Measurements from ENCODE around the gene FHOD3.

FHOD3 gene

DNA sequence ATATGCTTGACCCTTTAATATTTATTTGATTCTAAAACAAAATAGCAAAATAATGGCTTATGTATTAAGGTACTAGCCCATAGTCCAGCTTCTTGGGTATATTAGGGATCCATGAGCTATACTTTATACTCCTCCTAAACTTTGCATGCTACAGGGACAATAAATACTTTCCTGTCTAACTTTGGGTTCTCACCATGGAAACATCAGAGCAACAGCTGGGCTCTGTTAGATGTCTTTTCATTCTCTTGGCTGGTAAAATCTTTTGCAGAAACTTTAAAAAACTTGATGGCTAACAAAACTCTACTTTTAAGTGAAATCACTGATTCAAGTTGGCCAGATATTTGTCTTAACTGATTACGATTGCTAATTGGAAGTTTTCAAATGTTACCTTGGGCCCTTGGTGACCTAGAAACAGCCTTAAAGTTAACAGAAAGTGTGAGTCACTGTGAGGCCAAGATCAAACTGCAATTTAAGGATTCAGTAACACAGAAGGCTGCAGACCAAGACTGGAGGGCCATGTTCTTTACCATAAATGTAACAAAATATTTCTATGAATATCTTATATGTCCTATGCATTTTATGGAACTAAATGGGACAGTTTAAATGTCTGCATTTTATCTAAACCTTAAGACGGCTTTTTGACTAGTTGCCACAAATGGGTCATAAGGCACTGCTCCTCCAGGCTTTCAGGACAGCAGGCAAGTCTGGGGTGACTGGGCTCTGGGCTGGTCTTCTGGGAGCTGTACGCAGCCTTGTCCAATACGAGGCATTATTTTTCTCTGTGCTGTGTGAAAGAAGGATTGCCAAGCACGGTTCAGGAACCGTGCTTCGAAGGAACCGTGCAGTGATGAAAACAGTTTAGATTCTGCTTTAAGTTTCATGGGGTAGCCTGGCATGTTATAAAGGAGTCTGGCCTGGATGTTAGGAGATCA, 342.8 kb downstream of the FHOD3 start:
- no peak for DNase-seq

- no peak for DNase-seq
Measured at GRCh38 chr18:36643061-36643460, 345.5 kb downstream of the FHOD3 start.

DNA sequence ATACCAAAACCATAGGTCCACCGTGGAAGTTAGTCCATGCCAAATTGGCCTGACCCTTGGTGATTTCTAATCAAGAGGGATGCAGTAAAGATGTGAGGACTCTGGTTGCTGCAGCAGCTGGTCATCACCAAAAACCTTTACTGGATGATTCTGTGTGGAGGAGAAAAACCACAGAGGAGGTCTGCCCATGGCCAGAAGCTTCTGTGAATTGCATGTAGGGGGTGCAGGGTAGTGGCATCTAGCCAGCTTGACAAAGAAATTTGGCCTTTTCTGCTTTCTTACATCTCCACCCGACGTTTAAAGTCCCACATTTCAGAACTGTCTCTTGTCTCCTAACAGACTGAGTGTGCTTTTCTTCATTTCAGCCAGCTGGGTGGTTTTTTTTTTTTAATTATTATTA, 351.3 kb downstream of the FHOD3 start:
- DNase-seq = no peak

GRCh38 chr18:36649205-36649604, 351.7 kb downstream of the FHOD3 start:
- DNase-seq = no peak

DNA sequence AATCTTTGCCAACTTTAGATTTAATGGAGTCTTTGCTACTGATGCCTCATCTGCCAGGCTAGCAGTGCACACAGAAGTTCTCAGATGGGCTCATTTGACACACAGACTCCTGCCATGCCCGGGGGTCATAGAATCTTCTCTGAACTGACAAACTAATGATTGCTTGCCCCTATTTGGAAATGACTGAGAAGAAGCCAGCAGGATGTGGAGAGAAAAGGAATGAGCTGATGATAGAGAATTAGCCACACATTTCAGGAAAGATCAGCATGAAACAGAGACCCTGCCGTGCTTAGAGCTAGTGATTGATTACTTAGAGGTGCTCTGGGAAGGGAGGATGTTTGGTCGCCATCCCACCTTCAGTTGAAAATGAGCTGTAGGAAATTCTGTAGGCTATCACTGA, 352.8 kb downstream of the FHOD3 start:
- no peak for DNase-seq

GRCh38 chr18:36650906-36651305, 353.4 kb downstream of the FHOD3 start:
- DNase-seq = no peak

- no peak for DNase-seq
Measured at GRCh38 chr18:36652503-36652902, 355.0 kb downstream of the FHOD3 start.

GRCh38 chr18:36653141-36653869, 355.8 kb downstream of the FHOD3 start:
- no peak for DNase-seq

GRCh38 chr18:36653870-36654269, 356.4 kb downstream of the FHOD3 start:
- DNase-seq = no peak

- no peak for DNase-seq
Measured at GRCh38 chr18:36655074-36655473, 357.6 kb downstream of the FHOD3 start.

GRCh38 chr18:36655930-36656329, 358.4 kb downstream of the FHOD3 start:
- no peak for DNase-seq

DNA sequence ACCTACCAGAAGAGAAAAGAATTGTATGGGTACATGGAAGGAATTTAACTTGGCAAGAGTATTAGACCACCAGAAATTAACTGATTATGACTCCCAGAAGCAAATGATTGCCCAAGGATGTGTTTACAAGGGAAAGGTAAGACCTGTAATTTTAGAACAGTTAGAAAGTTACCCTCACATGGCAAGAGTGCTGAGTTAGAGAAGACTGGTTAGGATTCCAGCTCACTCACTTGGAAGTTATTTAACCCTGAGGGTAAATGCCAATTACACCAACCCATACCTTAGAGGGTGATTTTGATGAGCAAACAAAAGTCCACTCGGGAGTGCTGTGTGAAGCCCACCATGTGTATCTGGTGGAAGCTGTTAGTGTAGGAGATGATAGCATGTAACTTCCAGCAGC, 361.1 kb downstream of the FHOD3 start:
- no peak for DNase-seq

- DNase-seq = no peak
Measured at GRCh38 chr18:36660311-36660710, 362.8 kb downstream of the FHOD3 start.

- no peak for DNase-seq
Measured at GRCh38 chr18:36661999-36662398, 364.5 kb downstream of the FHOD3 start.

- no peak for DNase-seq
Measured at GRCh38 chr18:36663312-36663711, 365.8 kb downstream of the FHOD3 start.

DNA sequence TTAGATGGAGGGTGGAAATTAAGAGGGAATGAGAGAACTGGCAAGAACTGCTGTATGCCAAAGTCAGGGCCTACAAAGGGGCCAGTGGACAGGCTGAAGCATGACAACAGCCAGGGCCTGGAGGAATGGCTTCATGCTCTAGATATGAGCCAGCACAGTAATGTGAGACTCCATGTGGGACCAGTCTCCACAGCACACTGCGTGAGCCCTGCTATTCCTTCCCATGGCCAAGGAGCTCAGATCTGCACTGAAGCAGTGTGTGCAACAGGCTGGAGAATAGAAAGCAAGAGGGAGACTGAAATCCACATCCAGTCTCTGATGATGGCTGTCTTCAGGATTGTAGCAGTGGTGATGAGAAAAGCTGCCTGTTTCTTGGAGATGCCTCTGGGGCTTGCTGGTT, 368.4 kb downstream of the FHOD3 start:
- no peak for DNase-seq

DNA sequence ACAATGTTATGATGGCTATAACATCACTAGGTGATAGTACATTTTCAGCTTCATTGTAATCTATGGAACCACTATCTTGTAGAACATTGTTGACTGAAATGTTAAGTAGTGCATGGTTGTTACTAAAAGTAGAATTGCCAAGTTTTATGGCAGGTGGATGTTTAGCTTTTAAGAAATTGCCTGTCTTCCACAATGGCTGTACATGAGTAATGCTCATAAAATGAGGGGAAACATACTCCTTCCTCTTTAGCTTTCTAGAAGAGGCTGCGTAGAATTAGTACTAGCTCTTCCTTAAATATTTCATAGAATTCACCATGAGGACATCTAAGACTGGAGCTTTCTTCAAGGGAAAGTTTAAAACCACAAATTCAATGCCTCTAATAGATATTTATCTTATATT, 370.3 kb downstream of the FHOD3 start:
- no peak for DNase-seq

DNA sequence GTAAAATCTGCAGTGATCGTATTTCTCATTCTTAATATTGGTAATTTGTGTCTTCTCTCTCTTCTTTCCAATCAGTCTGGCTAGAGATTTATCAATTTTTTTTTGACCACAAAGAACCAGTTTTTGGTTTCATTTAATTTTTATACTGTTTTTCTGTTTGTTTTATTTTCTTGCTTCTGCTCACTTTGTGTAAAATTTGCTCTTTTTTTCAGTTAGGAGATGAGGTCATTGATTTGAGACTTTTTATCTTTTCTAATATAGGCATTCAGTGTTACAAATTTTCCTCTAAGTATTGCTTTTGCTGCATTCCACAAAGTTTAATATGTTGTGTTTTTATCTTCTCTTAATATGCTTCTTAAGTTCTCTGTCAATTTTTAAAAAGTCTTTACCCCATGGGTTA, 370.8 kb downstream of the FHOD3 start:
- no peak for DNase-seq

DNA sequence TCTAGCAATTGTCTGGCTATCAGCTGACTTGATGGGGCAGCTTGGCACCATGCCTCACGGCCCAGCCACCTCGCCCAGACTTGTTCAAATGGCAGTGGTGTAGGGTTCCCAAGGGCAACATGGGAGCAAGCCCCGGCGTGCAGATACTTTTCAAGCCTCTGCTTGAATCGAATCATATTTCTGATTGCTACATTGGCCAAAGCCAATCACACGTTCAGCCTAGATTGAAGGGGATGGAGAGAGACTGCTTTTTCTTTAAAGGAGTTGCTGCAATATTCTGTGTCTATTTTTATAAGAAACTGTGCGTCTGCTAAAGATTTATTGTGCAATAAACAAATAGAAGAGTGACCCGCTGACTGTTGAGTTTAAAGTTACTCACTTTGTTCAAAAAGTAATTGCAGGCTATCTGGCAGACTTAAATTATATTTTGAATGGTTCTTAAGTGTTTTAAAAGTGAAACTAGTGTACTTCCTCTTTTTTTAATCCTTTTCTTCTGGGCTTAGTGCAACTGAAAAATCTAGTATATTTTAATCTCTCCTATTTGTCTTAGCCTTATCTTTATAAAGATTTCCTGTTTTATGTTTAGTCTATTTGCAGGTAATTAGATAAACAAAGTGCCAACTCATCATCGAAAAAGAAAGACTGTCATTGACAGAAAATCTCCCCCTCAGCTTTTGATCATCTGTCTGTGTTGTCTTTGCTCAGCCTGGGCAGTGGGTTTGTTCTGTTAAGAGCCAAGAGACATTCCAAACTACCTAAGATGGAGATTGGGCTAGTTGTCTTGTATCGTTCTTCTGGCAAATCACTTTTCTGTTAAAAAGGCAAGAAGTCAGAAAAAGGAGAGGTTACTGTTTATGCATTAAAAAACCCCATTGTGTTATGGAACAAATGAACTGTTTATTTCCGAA, 375.2 kb downstream of the FHOD3 start:
- DNase-seq = no peak

DNA sequence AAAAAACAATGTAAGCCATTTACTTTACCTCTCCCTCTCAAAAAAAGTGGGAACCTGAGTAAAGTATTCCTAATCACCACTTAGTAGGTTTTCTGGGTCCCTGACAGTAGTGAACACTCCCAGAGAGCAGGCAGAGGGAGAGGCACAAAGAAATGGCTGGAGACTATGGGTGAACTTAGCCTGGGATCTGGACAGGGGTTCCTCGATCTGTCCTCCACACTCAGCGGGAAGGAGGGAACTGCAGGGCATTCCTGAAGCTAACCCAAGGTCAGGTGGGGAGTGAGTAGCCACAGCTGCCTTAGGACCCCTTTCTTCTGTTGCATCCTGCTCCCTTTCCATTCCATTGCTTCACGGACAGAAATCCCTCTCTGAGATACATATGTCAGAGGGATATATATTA, 375.9 kb downstream of the FHOD3 start:
- DNase-seq = no peak

- DNase-seq = no peak
Measured at GRCh38 chr18:36675076-36675475, 377.6 kb downstream of the FHOD3 start.

- DNase-seq = no peak
Measured at GRCh38 chr18:36675542-36675941, 378.0 kb downstream of the FHOD3 start.

DNA sequence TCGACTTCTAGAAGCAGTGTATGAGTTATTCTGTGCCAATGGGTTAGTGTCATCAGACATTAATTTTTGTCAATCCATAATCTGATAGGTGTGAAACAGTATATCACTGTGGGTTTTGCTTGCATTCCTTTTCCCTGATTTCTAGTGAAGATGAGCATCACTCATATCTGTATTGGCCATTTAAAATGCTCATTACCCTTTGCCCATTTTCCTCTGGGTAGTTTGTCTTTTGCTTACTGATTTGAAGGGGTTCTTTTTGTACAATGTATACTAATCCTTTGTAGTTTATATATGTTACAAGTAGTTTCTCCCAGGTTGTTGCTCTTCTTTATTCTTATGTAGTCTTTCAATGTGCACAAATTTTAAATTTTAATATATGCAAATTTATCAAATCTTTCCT, 379.1 kb downstream of the FHOD3 start:
- no peak for DNase-seq

Measured in NCI-H1694 treated with DMSO at 0.1 percent for 48 hours (cell line).